HG03103 (cell line): ENCODE results near the gene KLK10.

Experiments used
- ATAC-seq: cut with Tn5 transposase; IDR thresholded peaks from one replicate; pipeline ENCODE4 v1.9.1; 2021; ENCODE audit warnings: low read depth; ENCODE audit not compliant: unreplicated experiment

The KLK10 gene

DNA sequence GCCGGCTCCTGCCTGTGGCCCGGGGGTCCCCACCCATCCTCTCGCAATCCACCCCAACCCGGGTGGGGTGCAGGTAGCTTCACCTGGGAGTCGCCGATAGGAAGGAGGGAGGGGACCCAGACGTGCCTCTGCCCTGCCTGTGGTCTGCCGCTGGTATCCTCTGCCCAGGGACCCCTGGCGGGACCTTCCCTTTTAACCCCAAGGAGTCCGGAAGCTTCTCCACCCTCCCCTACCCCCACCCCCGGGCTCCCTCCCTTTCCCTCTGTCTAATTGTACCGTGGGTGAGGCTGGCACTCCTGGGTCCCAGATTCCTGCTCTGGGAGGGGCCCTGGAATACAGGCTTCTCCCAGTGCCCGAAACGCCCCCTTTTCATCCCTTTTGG is at the start of gene KLK10:
TSS of gene KLK10 (minus strand) at position 166 of the 382 bp plus-strand sequence. CDS start 579 bp downstream, outside the sequence.
- ATAC-seq, result no peak

DNA sequence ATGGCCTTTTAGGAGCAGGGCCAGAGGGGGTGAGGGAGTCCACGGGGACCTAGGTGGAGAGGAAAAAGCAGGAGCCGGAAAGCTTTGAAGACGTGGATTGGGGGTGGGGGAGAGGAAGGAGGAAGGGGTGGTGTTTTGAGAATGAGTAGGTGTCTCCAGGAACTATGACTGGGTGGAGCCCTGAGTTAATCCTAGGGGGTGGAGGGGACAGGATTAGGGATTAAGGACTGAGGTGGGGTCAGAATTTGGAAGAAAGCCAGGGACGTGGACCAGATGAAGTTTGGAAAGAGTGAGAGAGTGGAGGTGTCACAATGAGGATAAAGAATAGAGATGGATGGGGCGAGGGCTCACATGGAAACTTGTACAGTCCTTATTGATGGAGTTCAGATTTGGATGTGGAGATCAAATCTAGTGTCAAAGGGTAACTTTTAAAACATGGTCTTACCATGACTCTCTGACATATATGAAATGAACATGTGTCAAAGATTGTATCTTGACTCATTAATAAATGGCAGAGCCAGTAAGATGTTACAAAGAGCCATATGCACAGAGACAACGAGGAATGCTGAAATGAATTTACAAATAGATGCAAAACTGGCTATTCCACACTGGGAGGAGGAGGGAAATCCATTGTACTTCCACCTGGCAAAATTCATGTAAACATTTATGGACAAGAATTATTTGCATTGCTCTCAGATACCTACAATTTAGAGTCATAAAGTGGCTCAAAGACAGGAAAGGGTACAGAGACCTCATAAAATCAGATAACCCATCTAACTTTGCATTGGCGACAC is 47.1 kb upstream of the KLK10 start:
- no peak for ATAC-seq

DNA sequence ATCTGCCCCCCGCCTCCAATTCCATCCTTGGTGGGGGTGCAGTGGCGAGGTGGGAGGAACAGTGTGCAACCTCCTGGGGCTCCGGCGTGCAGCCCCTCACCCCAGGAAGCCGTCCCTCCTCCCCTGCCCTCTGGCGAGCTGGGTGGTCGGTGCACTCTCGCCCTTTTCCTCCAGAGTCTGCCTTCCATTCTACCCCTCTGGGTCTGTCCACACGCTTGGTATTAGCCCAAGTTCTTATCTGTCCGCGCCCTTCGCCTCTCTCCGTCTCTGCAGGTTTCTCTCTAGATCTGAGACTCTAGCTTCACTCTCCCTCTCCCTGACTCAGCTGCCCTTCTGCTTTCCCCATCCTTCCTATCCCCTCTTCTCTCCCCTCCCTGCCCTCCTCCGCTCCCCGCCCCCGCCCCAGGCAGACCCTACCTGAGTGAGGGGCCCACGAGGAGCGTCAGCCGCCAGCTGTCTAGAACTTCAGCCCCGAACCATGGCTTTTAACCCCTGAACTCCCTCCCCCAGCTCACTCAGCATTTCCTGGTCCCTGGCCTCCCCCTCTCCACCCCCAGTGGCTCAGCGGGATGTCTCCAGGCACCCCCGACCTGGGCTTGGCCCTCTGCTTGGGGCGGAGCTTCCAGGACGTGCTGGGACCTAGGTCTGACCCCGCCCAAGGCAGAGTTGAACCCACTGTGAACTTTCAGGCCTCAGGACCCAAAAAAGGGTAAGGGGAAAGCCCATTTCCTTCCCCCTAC is 45.9 kb upstream of the KLK10 start:
- no peak for ATAC-seq

GRCh38 chr19:51064534-51065220 is 45.2 kb upstream of the KLK10 start, which contains the start of gene KLK13:
Gene KLK13 (minus strand): TSS chr19:51065092. CDS start chr19:51065067, 25 bp downstream.
- ATAC-seq, result no peak

DNA sequence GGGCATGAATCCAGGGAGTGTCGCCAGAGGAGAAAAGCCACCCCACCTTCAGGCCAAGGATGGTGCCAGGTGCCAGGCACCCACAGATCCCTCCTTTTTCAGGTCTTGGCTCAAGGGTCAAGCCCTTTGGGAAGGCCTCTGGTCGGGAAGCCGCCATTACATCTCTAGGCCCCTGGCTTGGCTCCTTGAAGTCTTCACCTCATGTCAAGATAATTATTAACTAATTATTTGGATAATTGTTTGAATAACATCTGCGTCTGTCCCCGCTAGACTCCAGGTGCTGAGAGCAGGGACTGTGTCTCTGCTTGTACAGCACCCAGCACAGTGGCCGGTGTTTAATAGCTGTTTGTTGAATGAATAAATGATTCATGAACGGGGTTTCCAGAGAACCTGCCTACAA is 44.2 kb upstream of the KLK10 start:
- no peak for ATAC-seq

DNA sequence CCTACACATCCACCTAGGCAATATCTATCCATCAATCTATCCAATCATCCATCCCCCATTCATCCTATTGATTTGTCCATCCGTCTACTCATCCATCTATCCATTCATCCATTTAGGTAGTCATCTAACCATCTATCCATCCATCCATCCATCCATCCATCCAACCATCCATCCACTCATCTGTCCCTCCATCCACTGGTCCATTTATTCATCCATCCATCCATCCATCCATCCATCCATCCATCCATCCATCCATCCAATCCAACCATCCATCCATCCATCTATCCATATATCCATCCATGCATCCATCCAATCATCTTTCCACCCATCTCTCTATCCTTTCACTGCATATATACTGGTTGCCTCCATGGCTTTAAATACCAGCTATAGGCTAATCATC is 41.5 kb upstream of the KLK10 start:
- no peak for ATAC-seq

GRCh38 chr19:51060336-51060735 is 40.8 kb upstream of the KLK10 start:
- no peak for ATAC-seq

- ATAC-seq, result no peak
Observed at GRCh38 chr19:51059715-51060114, 40.2 kb upstream of the KLK10 start.

- no peak for ATAC-seq
Observed at GRCh38 chr19:51055866-51056265, 36.4 kb upstream of the KLK10 start.

- no peak for ATAC-seq
Observed at GRCh38 chr19:51047031-51047335, 27.5 kb upstream of the KLK10 start.

- no peak for ATAC-seq
Observed at GRCh38 chr19:51044327-51044726, 24.8 kb upstream of the KLK10 start.

GRCh38 chr19:51043497-51043896 is 24.0 kb upstream of the KLK10 start:
- no peak for ATAC-seq

DNA sequence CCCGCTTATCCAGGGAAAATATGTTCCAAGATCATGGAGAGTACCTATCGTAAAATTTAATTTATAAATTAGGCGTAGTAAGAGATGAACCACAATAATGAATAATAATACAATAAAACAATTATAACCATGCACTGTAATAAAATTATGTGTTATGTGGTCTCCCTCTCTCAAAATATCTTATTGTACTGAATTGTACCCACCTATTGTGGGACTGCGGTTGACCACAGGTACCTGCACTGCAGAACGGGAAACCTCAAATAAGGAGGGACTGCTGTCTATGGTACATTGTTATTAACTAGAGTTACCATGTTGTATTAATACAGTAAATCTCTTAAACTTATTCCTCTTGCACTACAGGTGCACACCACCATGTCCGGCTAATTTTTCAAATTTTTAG is 20.6 kb upstream of the KLK10 start:
- no peak for ATAC-seq

DNA sequence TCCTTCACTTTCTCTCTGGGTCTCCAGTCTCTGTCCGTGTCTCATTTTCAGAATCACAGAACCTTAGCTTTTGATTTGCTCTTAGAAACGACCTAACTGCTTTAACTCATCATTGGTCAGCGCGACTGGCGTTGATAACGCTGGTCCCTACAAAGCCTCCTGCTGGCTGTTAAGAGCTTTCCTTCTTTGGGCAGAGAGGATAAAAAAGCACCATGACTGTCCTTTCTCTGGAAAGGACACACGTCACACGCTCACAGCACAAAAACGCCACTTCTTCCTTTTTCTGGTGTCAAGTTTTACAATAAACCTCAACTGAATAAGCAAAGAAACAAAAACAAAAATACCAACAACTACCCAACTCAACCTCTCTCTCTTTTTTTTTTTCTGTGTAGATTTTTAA is 17.0 kb upstream of the KLK10 start:
- no peak for ATAC-seq

DNA sequence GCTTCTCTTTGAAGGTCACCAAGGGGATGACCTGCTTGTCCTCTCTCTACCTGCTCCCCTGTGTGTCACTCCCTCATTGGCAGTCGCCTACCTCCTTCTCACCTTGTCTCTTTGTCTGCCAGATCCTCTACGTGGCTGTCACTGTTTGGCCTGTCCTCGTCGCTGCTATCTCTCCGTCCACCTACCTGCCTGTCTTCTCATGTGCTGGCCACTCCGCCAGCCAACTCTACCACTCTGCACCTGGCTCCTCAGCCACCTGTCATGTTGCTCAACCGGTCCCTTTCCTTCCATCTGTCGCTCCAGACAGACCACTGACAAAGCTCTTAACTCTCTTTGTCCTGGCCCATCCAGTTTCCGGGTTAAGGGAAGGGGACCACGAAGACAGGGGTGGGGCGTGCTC is 15.2 kb upstream of the KLK10 start, which contains the start of gene KLK12:
TSS of gene KLK12 (minus strand) at position 299 of the 400 bp plus-strand sequence. CDS start 381 bp downstream, outside the sequence.
- ATAC-seq, result no peak

DNA sequence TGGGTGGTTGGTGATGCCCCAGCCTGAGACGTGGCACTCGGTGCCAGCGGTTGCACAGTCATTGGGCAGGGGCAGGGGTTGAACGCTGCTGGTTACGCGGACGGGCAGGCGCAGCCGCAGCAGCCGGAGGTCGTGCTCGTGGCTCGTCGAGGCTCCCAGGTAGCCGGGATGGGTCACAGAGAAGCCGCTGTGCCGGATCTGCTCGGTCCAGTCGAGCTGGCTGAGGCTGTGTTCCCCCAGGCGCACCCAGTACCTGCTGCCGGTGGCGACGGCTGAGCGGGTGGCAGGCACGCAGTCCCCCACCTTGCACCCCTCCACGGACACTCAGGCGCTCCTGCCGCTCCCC is 12.3 kb upstream of the KLK10 start:
- no peak for ATAC-seq

DNA sequence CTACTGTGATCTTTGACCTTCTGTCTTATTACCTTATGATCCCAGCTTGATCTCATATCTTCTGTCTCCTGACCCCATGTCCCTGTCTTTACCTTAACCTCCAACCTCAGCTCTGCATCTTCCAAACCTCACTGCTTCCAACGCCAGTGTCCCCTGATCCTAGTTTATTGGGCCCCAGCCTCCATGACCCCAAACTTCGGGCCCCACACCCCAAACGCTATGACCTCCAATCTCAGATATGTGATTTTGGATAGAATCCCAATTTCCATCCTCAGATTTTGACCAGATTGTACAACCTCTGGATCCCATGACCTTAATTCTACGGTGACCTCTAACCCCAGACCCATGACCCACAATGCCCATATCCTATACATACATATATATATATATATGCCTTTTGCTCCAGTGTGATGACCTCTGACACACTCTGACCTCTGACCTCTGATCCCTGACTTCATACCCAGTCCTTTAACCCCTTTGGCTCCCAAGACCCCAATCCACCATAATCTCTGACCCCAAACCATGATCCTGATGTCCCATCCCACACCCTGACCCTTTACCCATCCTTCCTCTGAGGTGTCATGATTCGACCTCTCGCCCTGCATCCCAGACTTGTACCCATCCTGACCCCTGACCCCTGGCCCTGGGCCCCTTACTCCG is 11.8 kb upstream of the KLK10 start:
- no peak for ATAC-seq

GRCh38 chr19:51030631-51031030 is 11.1 kb upstream of the KLK10 start:
- no peak for ATAC-seq

DNA sequence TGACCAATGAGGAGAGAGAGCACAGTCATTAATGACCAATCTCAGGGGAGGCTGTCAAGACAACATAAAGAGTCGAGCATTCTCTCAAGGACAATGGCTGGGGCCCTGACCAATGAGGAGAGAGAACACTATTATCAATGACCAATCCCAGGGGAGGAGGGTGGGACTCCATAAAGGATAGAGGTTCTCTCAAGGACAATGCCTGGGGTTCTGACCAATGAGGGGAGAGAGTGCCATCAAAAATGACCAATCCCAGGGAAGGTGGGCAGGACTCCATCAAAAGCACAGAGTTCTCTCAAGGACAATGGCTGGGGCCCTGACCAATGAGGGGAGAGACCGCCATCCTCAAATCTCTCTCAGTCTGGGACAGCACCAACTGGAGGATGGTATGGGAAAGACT is 10.2 kb upstream of the KLK10 start:
- ATAC-seq, result no peak

DNA sequence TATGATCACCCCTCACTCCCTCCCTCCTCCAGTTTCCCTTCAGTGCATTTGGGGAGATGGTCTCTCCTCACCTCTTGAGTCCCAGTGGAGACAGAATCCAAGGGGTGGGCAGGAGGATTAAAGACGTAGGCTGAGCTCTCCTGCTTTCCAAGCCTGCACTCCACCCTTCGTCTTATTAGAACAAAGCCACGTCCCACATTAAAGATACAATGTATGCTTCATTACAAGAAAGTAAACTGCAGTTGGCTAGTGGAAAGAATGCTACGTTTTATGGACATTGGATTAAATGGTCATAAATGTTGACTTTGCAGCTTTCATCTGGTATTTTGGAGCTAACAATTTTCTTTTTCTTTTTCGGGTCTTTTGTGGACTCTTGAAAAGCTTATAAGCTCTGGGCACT is 8.4 kb upstream of the KLK10 start:
- no peak for ATAC-seq
